Neural cell (in vitro differentiated cells): ENCODE measurements around the gene DEPDC5. TPM values are rescaled to one million over a fixed set of nuclear protein-coding genes. Genes with fewer than 3 reads are reported as not detected.

Experiments
- H2AFZ ChIP-seq: fragments of 200-600, 300-800 bp; sonication (generic), shearing (Covaris generic); 2 replicates; pipeline ENCODE4 v1.6.0; 2014; ENCODE audit warnings: low read depth, mild to moderate bottlenecking, antibody characterized with exemption, low read length, moderate library complexity
- H3F3A ChIP-seq: fragments of 200-600 bp; shearing (Covaris generic); 2 replicates; pipeline ENCODE4 v1.6.1; 2016; ENCODE audit warnings: mild to moderate bottlenecking, moderate library complexity, mixed read lengths, antibody characterized with exemption, low read length; ENCODE audit not compliant: insufficient read depth, poor library complexity, severe bottlenecking
- H3K27ac ChIP-seq: fragments of 200-600, 300-800 bp; sonication (generic), shearing (Covaris generic); 2 replicates; pipeline ENCODE4 v1.5.1; 2014; ENCODE audit warnings: mild to moderate bottlenecking, low read length, moderate library complexity
- H3K27me3 ChIP-seq: fragments of 300-800, 200-600 bp; sonication (generic), shearing (Covaris generic); 2 replicates; pipeline ENCODE4 v1.6.0; 2014; ENCODE audit warnings: mild to moderate bottlenecking, low read depth, low read length, moderate library complexity; ENCODE audit not compliant: insufficient read depth
- H3K36me3 ChIP-seq: fragments of 300-800, 200-600 bp; sonication (generic), shearing (Covaris generic); 2 replicates; pipeline ENCODE4 v1.5.1; 2014; ENCODE audit warnings: mild to moderate bottlenecking, antibody characterized with exemption, low read length, moderate library complexity; ENCODE audit not compliant: insufficient read depth
- H3K4me2 ChIP-seq: fragments of 300-800, 200-600 bp; sonication (generic), shearing (Covaris generic); 2 replicates; pipeline ENCODE4 v1.6.0; 2014; ENCODE audit warnings: mild to moderate bottlenecking, low read length
- H3K4me3 ChIP-seq: fragments of 300-800, 200-600 bp; sonication (generic), shearing (Covaris generic); 2 replicates; pipeline ENCODE4 v1.5.1; 2014; ENCODE audit warnings: mild to moderate bottlenecking, low read length, moderate library complexity
- H3K79me2 ChIP-seq: fragments of 200-600 bp; shearing (Covaris generic); replicated peaks from 2 replicates; pipeline ENCODE4 v1.6.0; 2014; ENCODE audit warnings: mild to moderate bottlenecking, low read length, moderate library complexity; ENCODE audit not compliant: insufficient read depth
- H3K9ac ChIP-seq: fragments of 300-800, 200-600 bp; sonication (generic), shearing (Covaris generic); 2 replicates; pipeline ENCODE4 v1.6.1; 2016; ENCODE audit warnings: mild to moderate bottlenecking, low read length, mixed read lengths
- H3K9me2 ChIP-seq: fragments of 200-600 bp; shearing (Covaris generic); 2 replicates; pipeline ENCODE4 v1.6.1; 2016; ENCODE audit warnings: mild to moderate bottlenecking, low read length, mixed read lengths; ENCODE audit not compliant: insufficient read depth
- H3K9me3 ChIP-seq: fragments of 200-600, 300-800 bp; sonication (generic), shearing (Covaris generic); 2 replicates; pipeline ENCODE4 v1.6.1; 2016; ENCODE audit warnings: mild to moderate bottlenecking, mixed run types, low read length, moderate library complexity, mixed read lengths
- H4K20me1 ChIP-seq: fragments of 200-600 bp; shearing (Covaris generic); 2 replicates; pipeline ENCODE4 v1.6.1; 2016; ENCODE audit warnings: mild to moderate bottlenecking, mixed run types; ENCODE audit not compliant: insufficient read depth
- CTCF ChIP-seq: fragments of 450-650 bp; IDR thresholded peaks from 2 replicates; pipeline ENCODE4 v1.5.1; 2014; ENCODE audit warnings: antibody characterized with exemption, mild to moderate bottlenecking, moderate library complexity; ENCODE audit not compliant: poor library complexity, severe bottlenecking
- EP300 ChIP-seq: fragments of 450-650 bp; conservative IDR thresholded peaks from 2 replicates; pipeline ENCODE4 v1.6.1; 2014; ENCODE audit warnings: antibody characterized with exemption, mild to moderate bottlenecking, moderate library complexity; ENCODE audit not compliant: poor library complexity, severe bottlenecking
- EZH2 ChIP-seq: fragments of 200-600, 300-800 bp; shearing (Covaris generic), sonication (generic); IDR thresholded peaks from 2 replicates; pipeline ENCODE4 v1.6.1; 2014; ENCODE audit warnings: antibody characterized with exemption, low read length, borderline replicate concordance, mild to moderate bottlenecking; ENCODE audit not compliant: insufficient read depth, poor library complexity, severe bottlenecking
- MXI1 ChIP-seq: fragments of 450-650 bp; conservative IDR thresholded peaks from 2 replicates; pipeline ENCODE4 v1.6.1; 2014; ENCODE audit warnings: antibody characterized with exemption, mild to moderate bottlenecking; ENCODE audit not compliant: poor library complexity, severe bottlenecking
- POLR2AphosphoS5 ChIP-seq: IDR thresholded peaks from 2 replicates; pipeline ENCODE4 v1.6.1; 2012
- RAD21 ChIP-seq: fragments of 450-650 bp; conservative IDR thresholded peaks from 2 replicates; pipeline ENCODE4 v1.6.1; 2014; ENCODE audit warnings: antibody characterized with exemption, mild to moderate bottlenecking, moderate library complexity
- REST ChIP-seq: IDR thresholded peaks from 2 replicates; pipeline ENCODE4 v1.6.1; 2012; ENCODE audit warnings: borderline replicate concordance
- SMC3 ChIP-seq: fragments of 450-650 bp; conservative IDR thresholded peaks from 2 replicates; pipeline ENCODE4 v1.6.1; 2014; ENCODE audit warnings: antibody characterized with exemption, mild to moderate bottlenecking, moderate library complexity; ENCODE audit not compliant: poor library complexity
- TAF1 ChIP-seq: IDR thresholded peaks from 2 replicates; pipeline ENCODE4 v1.6.1; 2012; ENCODE audit warnings: low read depth
- polyA plus RNA-seq: library from polyadenylated mRNA; depleted of rRNA; stranded (reverse); fragments of >200 nt; gene quantifications from 2 replicates; pipeline ENCODE4 v1.2.3, GENCODE V29; 2014

The DEPDC5 gene
- polyA plus RNA-seq, 1 donor from 2014 or later = 11.3 TPM

GRCh38 chr22:31883989-31884388 lies 130.2 kb downstream of the DEPDC5 start:
- H3K9ac ChIP-seq = no peak overlapping the region
- no peaks in the 10 kb centered on the region for H3F3A ChIP-seq
- H2AFZ ChIP-seq = no peak overlapping the region
- no peaks in the 10 kb centered on the region for H4K20me1 ChIP-seq
- no peaks in the 10 kb centered on the region for H3K27me3 ChIP-seq
- H3K27ac ChIP-seq = no peak overlapping the region
- TF ChIP-seq MXI1 (no peak), EZH2 (no peak), POLR2AphosphoS5 (no peak), CTCF (no peak), EP300 (no peak), SMC3 (no peak), TAF1 (no peak), REST (no peak), RAD21 (no peak)
- H3K4me2 ChIP-seq = no peak overlapping the region
- H3K79me2 ChIP-seq = no peaks in the 10 kb centered on the region
- H3K36me3 ChIP-seq = peaks cover 4% of the 10 kb centered on the region
- H3K9me3 ChIP-seq = no peaks in the 10 kb centered on the region
- H3K4me3 ChIP-seq = no peak overlapping the region
- no peaks in the 10 kb centered on the region for H3K9me2 ChIP-seq

GRCh38 chr22:31891366-31892079 lies 137.7 kb downstream of the DEPDC5 start:
- no peak overlapping the region for H3K9ac ChIP-seq
- TF ChIP-seq CTCF = no peak
- TF ChIP-seq POLR2AphosphoS5 = no peak
- TF ChIP-seq TAF1 = no peak
- H3K36me3 ChIP-seq = no peaks in the 10 kb centered on the region
- no peak overlapping the region for H3K4me3 ChIP-seq
- H3K9me2 ChIP-seq = no peaks in the 10 kb centered on the region
- no peaks in the 10 kb centered on the region for H3K79me2 ChIP-seq
- no peaks in the 10 kb centered on the region for H3K9me3 ChIP-seq
- H3K4me2 ChIP-seq = no peak overlapping the region
- no peak overlapping the region for H3K27ac ChIP-seq
- H4K20me1 ChIP-seq = no peaks in the 10 kb centered on the region
- H2AFZ ChIP-seq = no peak overlapping the region
- no peaks in the 10 kb centered on the region for H3F3A ChIP-seq
- H3K27me3 ChIP-seq = no peaks in the 10 kb centered on the region
